SK-N-MC (cell line): ENCODE results near the gene RTP3.

Experiments
- EZH2 ChIP-seq: fragments of 200-600 bp; sonication (generic); IDR thresholded peaks from one replicate; pipeline ENCODE4 v1.6.1; 2017; ENCODE audit warnings: antibody characterized with exemption
- POLR2AphosphoS5 ChIP-seq: IDR thresholded peaks from 2 replicates; pipeline ENCODE4 v1.6.1; 2012; ENCODE audit warnings: mild to moderate bottlenecking, low read depth, low read length, borderline replicate concordance

GRCh38 chr3:46484911-46485778 is 12.6 kb upstream of the RTP3 start:
- TF ChIP-seq EZH2, result no peak
- no peak for TF ChIP-seq POLR2AphosphoS5
